Measurements from ENCODE around the gene TFIP11. TPM values are rescaled to one million over a fixed set of nuclear protein-coding genes. Genes with fewer than 3 reads are reported as not detected.
A peak's percentile ranks its signal among the peaks of the same experiment; 100 is the strongest.

TFIP11 gene
- total RNA-seq, 1 donor from 2014 or later, result 30.2 TPM

DNA sequence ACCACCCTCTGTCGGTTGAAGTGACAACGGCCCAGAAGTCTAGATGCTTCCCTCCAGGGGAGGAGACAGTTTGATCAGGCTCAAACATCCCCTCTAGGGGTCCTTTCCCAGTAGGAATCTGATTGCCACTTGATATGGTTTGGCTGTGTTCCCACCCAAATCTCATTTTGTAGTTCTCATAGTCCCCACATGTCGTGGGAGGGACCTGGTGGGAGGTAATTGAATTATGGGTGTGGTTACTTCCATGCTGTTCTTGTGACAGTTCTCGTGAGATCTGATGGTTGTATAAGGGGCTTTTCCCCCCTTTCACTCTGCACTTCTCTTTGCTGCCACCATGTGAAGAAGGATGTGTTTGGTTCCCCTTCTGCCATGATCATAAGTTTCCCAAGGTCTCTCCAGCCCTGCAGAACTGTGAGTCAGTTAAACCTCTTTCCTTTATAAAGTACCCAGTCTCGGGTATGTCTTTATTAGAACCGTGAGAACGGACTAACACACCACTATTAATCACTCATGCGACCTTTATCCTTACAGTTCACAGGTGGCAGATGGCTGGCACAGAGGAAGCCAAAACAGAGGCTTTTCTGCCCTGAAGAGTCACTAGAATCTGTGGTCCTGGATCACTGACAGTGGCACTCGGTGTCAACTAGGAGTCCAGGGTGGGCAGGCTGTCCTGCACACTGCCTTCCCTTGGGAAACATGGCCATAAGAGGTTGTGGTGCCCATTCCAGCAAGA, 61.7 kb downstream of the TFIP11 start:
- no peak for DNase-seq (ENCODE audit: low read depth in 2 of 2)

- DNase-seq (ENCODE audit: low read depth in 2 of 2), result no peak
Observed at GRCh38 chr22:26448941-26449340, 63.3 kb downstream of the TFIP11 start.

DNA sequence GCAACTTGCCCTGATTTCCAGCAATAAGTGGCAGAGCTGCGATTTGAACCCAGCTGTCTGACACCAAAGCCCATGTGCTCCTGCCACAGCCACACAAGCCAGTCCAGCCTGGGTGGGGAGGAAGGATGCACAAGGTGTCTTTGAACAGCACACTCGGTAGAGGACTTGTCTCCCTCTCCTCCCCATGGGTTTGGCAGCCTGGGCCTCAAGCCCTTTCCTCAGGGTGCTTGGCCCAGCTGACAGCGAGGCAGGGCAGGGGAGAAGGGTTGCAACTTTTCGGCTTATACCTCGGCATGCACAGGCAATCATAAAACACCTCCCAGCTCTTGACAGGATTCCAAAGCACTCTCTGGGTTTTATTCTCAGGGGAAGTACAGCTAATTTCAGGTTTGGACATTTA, 63.9 kb downstream of the TFIP11 start:
- DNase-seq (ENCODE audit: low read depth in 2 of 2), result no peak

GRCh38 chr22:26447584-26448329, 64.5 kb downstream of the TFIP11 start:
- no peak for DNase-seq (ENCODE audit: low read depth in 2 of 2)

DNA sequence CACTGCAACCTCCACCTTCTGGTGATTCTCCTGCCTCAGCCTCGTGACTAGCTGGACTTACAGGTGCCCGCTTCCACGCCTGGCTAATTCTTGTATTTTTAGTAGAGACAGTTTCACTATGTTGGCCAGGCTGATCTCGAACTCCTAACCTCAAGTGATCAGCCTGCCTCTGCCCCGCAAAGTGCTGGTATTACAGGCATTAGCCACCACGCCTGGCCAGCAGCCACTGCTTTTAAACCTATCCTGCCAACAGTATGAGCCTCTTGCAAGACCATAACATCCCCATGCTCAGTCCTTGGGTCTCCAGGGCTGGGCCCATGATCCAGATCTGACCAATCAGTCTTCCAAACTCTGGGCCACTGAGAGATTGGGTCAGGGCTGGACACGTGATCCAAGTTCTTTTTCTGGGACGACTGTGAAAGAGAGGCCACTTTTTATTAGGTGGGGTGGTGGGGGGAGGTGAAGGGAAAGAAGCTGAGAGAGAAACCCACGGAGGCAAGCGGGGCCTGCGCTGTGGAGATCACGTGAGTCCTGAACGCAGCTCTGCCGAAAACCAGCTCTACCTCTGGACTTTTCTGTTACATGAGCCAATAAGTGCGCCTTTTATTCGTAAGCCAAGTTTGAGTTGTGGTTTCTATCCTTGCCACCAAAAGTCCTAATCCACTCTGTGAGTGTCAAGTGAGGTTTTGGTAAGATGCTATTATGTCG, 65.3 kb downstream of the TFIP11 start:
- no peak for DNase-seq (ENCODE audit: low read depth in 2 of 2)

DNA sequence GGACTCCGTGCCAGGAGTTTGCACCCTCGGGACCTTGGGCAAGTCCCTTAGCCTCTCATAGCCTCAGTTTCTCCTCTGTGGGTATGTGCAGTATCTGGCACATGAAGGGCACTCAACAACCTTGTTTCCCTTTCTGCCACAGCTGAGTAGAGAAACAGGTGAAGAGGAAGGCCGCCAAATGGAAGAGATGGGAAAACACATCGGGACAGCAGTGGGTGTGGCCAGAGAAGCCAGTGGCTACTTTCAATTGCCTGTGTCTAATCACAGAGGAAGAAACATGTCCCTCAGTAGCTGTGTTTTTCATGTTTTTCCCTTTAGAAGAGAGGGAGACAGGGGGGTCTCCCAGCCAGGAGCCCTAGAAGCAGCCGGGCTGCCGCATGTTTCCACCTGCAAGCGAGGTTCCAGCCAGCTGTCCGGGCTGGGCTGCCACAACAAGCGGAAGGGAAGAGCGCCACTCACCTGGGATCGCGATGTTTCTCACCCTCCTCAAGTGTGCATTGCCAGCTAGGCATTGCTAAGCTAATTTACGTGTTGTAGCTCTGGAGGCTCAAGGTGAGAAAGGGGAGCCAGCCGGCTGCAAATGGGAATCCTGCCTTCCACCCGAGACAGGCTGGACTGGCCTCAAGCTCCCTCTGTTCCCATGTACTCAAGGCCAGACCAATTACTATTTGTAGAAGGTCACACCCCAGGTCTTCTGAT, 66.5 kb downstream of the TFIP11 start:
- DNase-seq (ENCODE audit: low read depth in 2 of 2), result no peak

GRCh38 chr22:26444777-26445176, 67.5 kb downstream of the TFIP11 start:
- no peak for DNase-seq (ENCODE audit: low read depth in 2 of 2)

GRCh38 chr22:26443901-26444690, 68.2 kb downstream of the TFIP11 start:
- no peak for DNase-seq (ENCODE audit: low read depth in 2 of 2)

- peak in 1 of 2 donors; percentile 7 for DNase-seq (ENCODE audit: low read depth in 2 of 2)
Observed at GRCh38 chr22:26442086-26442756, 70.1 kb downstream of the TFIP11 start.

Other genes starting within 250 kb of the TFIP11 start
- gene ASPHD2, start 83.2 kb downstream of the TFIP11 start, total RNA-seq, result 0.90 and 2.0 TPM in 2 replicates
- 11.6 and 15.2 TPM in 2 replicates for gene HPS4, start 28.7 kb downstream of the TFIP11 start, total RNA-seq
- gene SRRD, start 28.6 kb downstream of the TFIP11 start, total RNA-seq, result 9.2 and 15.4 TPM in 2 replicates
- gene TPST2, start 77.7 kb upstream of the TFIP11 start, total RNA-seq, result 45.4 and 91.5 TPM in 2 replicates
- 0.13 and 0.51 TPM in 2 replicates for gene CRYBB1, start 105.6 kb upstream of the TFIP11 start, total RNA-seq
- 0.13 TPM in 1 of 2 replicates, not detected in the other for gene CRYBA4, start 109.5 kb upstream of the TFIP11 start, total RNA-seq
- gene MIAT, start 145.1 kb upstream of the TFIP11 start, total RNA-seq, result 0.13 and 0.38 TPM in 2 replicates